OCI-LY7 (cell line): ENCODE data around the gene SDC4. TPM values are rescaled to one million over a fixed set of nuclear protein-coding genes. Genes with fewer than 3 reads are reported as not detected.
A peak's percentile ranks its signal among the peaks of the same experiment; 100 is the strongest.

Experiments
- BruUV-seq: library from RNA; stranded (reverse); fragments of 400-500 nt; replicated peaks from 2 replicates; lab custom pipeline; 2021; lab: Mats Ljungman, UMichigan
- CTCF ChIA-PET: fragments of 300-600 bp; sonication (Branson Sonifier 250); formaldehyde crosslinking; loops from one replicate; lab custom pipeline; 2022; ENCODE audit warnings: antibody characterized with exemption; ENCODE audit not compliant: unreplicated experiment; lab: Charles Lee
- POLR2A ChIA-PET: fragments of 300-600 bp; sonication (Branson Sonifier 250); formaldehyde crosslinking; loops from one replicate; lab custom pipeline; 2022; ENCODE audit warnings: antibody characterized with exemption; lab: Charles Lee
- DNase-seq: peaks from one replicate; pipeline ENCODE4 v3.0.0-alpha.2; 2015; ENCODE audit warnings: low spot score
- H2AFZ ChIP-seq: fragments of 200-600 bp; sonication (generic), shearing (Covaris generic); 2 replicates; pipeline ENCODE4 v1.6.1; 2014; ENCODE audit warnings: mild to moderate bottlenecking, antibody characterized with exemption, low read length, moderate library complexity
- H3K27ac ChIP-seq: fragments of 200-600 bp; sonication (generic); 2 replicates; pipeline ENCODE4 v1.5.1; 2014; ENCODE audit warnings: mixed run types, low read depth, mild to moderate bottlenecking, moderate library complexity, low read length, inconsistent platforms; ENCODE audit not compliant: poor library complexity, severe bottlenecking
- H3K36me3 ChIP-seq: fragments of 200-600 bp; sonication (generic); 2 replicates; pipeline ENCODE4 v1.6.1; 2014; ENCODE audit warnings: mild to moderate bottlenecking, antibody characterized with exemption, low read length, moderate library complexity, mixed read lengths; ENCODE audit not compliant: insufficient read depth
- H3K4me1 ChIP-seq: fragments of 200-600 bp; sonication (generic); 2 replicates; pipeline ENCODE4 v1.5.1; 2014; ENCODE audit warnings: mild to moderate bottlenecking, low read length; ENCODE audit not compliant: insufficient read depth, poor library complexity, severe bottlenecking
- H3K4me2 ChIP-seq: fragments of 200-600 bp; sonication (generic); 2 replicates; pipeline ENCODE4 v1.6.1; 2014; ENCODE audit warnings: mild to moderate bottlenecking, low read length
- H3K4me3 ChIP-seq: fragments of 200-600 bp; sonication (generic); 2 replicates; pipeline ENCODE4 v1.5.1; 2014; ENCODE audit warnings: mild to moderate bottlenecking, low read depth, low read length; ENCODE audit not compliant: poor library complexity, severe bottlenecking
- H3K79me2 ChIP-seq: fragments of 200-600 bp; sonication (generic); 2 replicates; pipeline ENCODE4 v1.6.1; 2016; ENCODE audit warnings: low read depth, mild to moderate bottlenecking, low read length, moderate library complexity, mixed read lengths; ENCODE audit not compliant: insufficient read depth
- H3K9me2 ChIP-seq: fragments of 200-600 bp; sonication (generic); 2 replicates; pipeline ENCODE4 v1.6.1; 2016; ENCODE audit warnings: mild to moderate bottlenecking, low read length, mixed read lengths; ENCODE audit not compliant: insufficient read depth
- H3K9me3 ChIP-seq: fragments of 200-600 bp; sonication (generic); 2 replicates; pipeline ENCODE4 v1.6.1; 2014; ENCODE audit warnings: mild to moderate bottlenecking, mixed run types, low read length, mixed read lengths
- H4K20me1 ChIP-seq: fragments of 200-600 bp; sonication (generic); 2 replicates; pipeline ENCODE4 v1.6.1; 2014; ENCODE audit warnings: mild to moderate bottlenecking, antibody characterized with exemption, low read length, moderate library complexity, mixed read lengths; ENCODE audit not compliant: insufficient read depth
- CTCF ChIP-seq: fragments of 200-600 bp; sonication (generic); conservative IDR thresholded peaks from 2 replicates; pipeline ENCODE4 v1.5.1; 2014; ENCODE audit warnings: mild to moderate bottlenecking, antibody characterized with exemption, low read length, moderate library complexity, mixed read lengths
- EZH2phosphoT487 ChIP-seq: fragments of 200-600 bp; sonication (generic); IDR thresholded peaks from 2 replicates; pipeline ENCODE4 v1.6.1; 2018; ENCODE audit warnings: low read depth, borderline replicate concordance, mild to moderate bottlenecking, mixed run types, antibody characterized with exemption, low read length, moderate library complexity, mixed read lengths
- intact Hi-C: fragments of 100-400 bp; cut with micrococcal nuclease; formaldehyde crosslinking; loops from one replicate; pipeline ENCODE4 v1.10.0; 2022; ENCODE audit not compliant: unreplicated experiment
- total RNA-seq, 2 experiments: library from RNA; depleted of rRNA in 1 of 2; stranded (reverse); fragments of >200 nt in 1 of 2; shearing (Covaris generic) in 1 of 2; gene quantifications; 2 replicates each; pipeline ENCODE4 v1.2.3, GENCODE V29; 2014 to 2022

Gene SDC4
- total RNA-seq, 2 experiments from 2014 or later, result not detected

- no peak overlapping the region for H2AFZ ChIP-seq
- ChIA-PET POLR2A (no interaction called here), CTCF (no interaction called here)
- no peaks in the 10 kb centered on the region for H4K20me1 ChIP-seq
- H3K27ac ChIP-seq, result no peak overlapping the region
- H3K36me3 ChIP-seq, result no peaks in the 10 kb centered on the region
- H3K4me2 ChIP-seq, result no peak overlapping the region; the same call in 1 of the 2 replicates
- BruUV-seq, result no TSS peak
- intact Hi-C loops, result no loop called here
- H3K9me2 ChIP-seq, result no peaks in the 10 kb centered on the region
- H3K4me1 ChIP-seq, result peaks cover 37% of the 10 kb centered on the region
- no peak for TF ChIP-seq EZH2phosphoT487
- TF ChIP-seq CTCF, result no peak
- no peaks in the 10 kb centered on the region for H3K79me2 ChIP-seq
- no peak for DNase-seq
- H3K4me3 ChIP-seq, result no peak overlapping the region
- no peaks in the 10 kb centered on the region for H3K9me3 ChIP-seq
These were observed 6.7 kb downstream of the SDC4 start for GRCh38 chr20:45341579-45341938.

GRCh38 chr20:45340951-45341350, 7.3 kb downstream of the SDC4 start:
- Histone ChIP-seq H3K4me2 (no peak overlapping the region; the same call in 1 of the 2 replicates), H3K9me3 (no peaks in the 10 kb centered on the region), H3K36me3 (no peaks in the 10 kb centered on the region), H3K4me3 (no peak overlapping the region), H3K27ac (no peak overlapping the region), H4K20me1 (no peaks in the 10 kb centered on the region), H3K4me1 (peaks cover 37% of the 10 kb centered on the region), H3K9me2 (no peaks in the 10 kb centered on the region), H3K79me2 (no peaks in the 10 kb centered on the region), H2AFZ (no peak overlapping the region)
- intact Hi-C loops, result no loop called here
- no peak for DNase-seq
- ChIA-PET POLR2A (no interaction called here), CTCF (no interaction called here)
- no TSS peak for BruUV-seq
- TF ChIP-seq EZH2phosphoT487 (no peak), CTCF (no peak)

- no peaks in the 10 kb centered on the region for H3K9me2 ChIP-seq
- H3K79me2 ChIP-seq, result no peaks in the 10 kb centered on the region
- ChIA-PET POLR2A (interaction anchor here (0.6 kb wide), 1 partner anchor 107 kb away, joined by 3 read pairs; no protein-coding TSS in a partner anchor), CTCF (no interaction called here)
- H4K20me1 ChIP-seq, result no peaks in the 10 kb centered on the region
- no peak overlapping the region for H2AFZ ChIP-seq
- no TSS peak for BruUV-seq
- TF ChIP-seq EZH2phosphoT487 (no peak), CTCF (no peak)
- intact Hi-C loops, result no loop called here
- H3K4me3 ChIP-seq, result no peak overlapping the region
- peak overlapping the region; percentile 27 for H3K4me2 ChIP-seq
- DNase-seq, result no peak
- no peaks in the 10 kb centered on the region for H3K36me3 ChIP-seq
- no peaks in the 10 kb centered on the region for H3K9me3 ChIP-seq
- peaks cover 34% of the 10 kb centered on the region for H3K4me1 ChIP-seq
- no peak overlapping the region for H3K27ac ChIP-seq
These were observed 7.9 kb downstream of the SDC4 start for GRCh38 chr20:45340236-45340847.
